Neuronal stem cell (in vitro differentiated cells): ENCODE measurements around the gene NSMCE1.
A peak's percentile ranks its signal among the peaks of the same experiment; 100 is the strongest.
"Not testable (repeated sequence)": the region's sequence is repeated elsewhere in the genome, so short reads cannot be mapped to it uniquely, and the experiment has no call there.

Source experiments
- DNase-seq: peaks from one replicate; pipeline ENCODE4 v3.0.0-alpha.2; 2013; ENCODE audit warnings: low spot score
- H2AFZ ChIP-seq: one replicate; pipeline ENCODE4 v1.6.1; 2013; ENCODE audit warnings: mild to moderate bottlenecking, low read length, inconsistent platforms
- H2AK5ac ChIP-seq: 2 replicates; pipeline ENCODE4 v1.6.1; 2013; ENCODE audit warnings: low read depth, mild to moderate bottlenecking, inconsistent platforms, low read length, moderate library complexity, mixed read lengths
- H2BK120ac ChIP-seq: 2 replicates; pipeline ENCODE4 v1.6.1; 2013; ENCODE audit warnings: low read depth, mild to moderate bottlenecking, inconsistent platforms, low read length, moderate library complexity, mixed read lengths
- H2BK12ac ChIP-seq: one replicate; pipeline ENCODE4 v1.6.1; 2013; ENCODE audit warnings: low read length, inconsistent platforms
- H2BK15ac ChIP-seq: 2 replicates; pipeline ENCODE4 v1.6.1; 2013; ENCODE audit warnings: mild to moderate bottlenecking, low read length, inconsistent platforms, mixed read lengths
- H2BK5ac ChIP-seq: one replicate; pipeline ENCODE4 v1.6.1; 2013; ENCODE audit warnings: inconsistent platforms, mild to moderate bottlenecking, low read length, moderate library complexity
- H3K14ac ChIP-seq: one replicate; pipeline ENCODE4 v1.6.1; 2013; ENCODE audit warnings: low read length, inconsistent platforms
- H3K18ac ChIP-seq: 2 replicates; pipeline ENCODE4 v1.6.1; 2013; ENCODE audit warnings: low read length, inconsistent platforms
- H3K23ac ChIP-seq: 2 replicates; pipeline ENCODE4 v1.6.1; 2013; ENCODE audit warnings: low read depth, mild to moderate bottlenecking, mixed read lengths, low read length, inconsistent platforms; ENCODE audit not compliant: poor library complexity
- H3K27ac ChIP-seq: replicated peaks from 3 replicates; pipeline ENCODE4 v1.5.1; 2013; ENCODE audit warnings: low read length, inconsistent platforms
- H3K27me3 ChIP-seq, 3 experiments: 2 replicates each; pipeline ENCODE4 v1.6.1; 2013; ENCODE audit warnings: low read length in 3 of 3, mild to moderate bottlenecking in 2 of 3, inconsistent platforms in 1 of 3, low read depth in 1 of 3, mixed read lengths in 1 of 3, moderate library complexity in 1 of 3; ENCODE audit not compliant: control insufficient read depth in 3 of 3, insufficient read depth in 3 of 3
- H3K36me3 ChIP-seq, 2 donors: replicated peaks in 1 of 2; 2 replicates each; pipeline ENCODE4 v1.6.1; 2013; ENCODE audit warnings: low read length in 2 of 2; ENCODE audit not compliant: control insufficient read depth in 2 of 2, insufficient read depth in 2 of 2
- H3K4ac ChIP-seq: 2 replicates; pipeline ENCODE4 v1.6.1; 2013; ENCODE audit warnings: inconsistent platforms, mild to moderate bottlenecking, low read length, moderate library complexity
- H3K4me1 ChIP-seq, 2 donors: 1 replicate in 1 of 2; 2 replicates in 1 of 2; pipeline ENCODE4 v1.6.1; 2013; ENCODE audit warnings: low read length in 2 of 2, low read depth in 1 of 2; ENCODE audit not compliant: control insufficient read depth in 2 of 2, insufficient read depth in 1 of 2
- H3K4me2 ChIP-seq: one replicate; pipeline ENCODE4 v1.6.1; 2013; ENCODE audit warnings: mild to moderate bottlenecking, low read length, inconsistent platforms; ENCODE audit not compliant: insufficient read depth, poor library complexity, severe bottlenecking
- H3K4me3 ChIP-seq, 2 donors: 2 replicates each; pipeline ENCODE4 v1.5.1; 2013; ENCODE audit warnings: low read length in 2 of 2, mild to moderate bottlenecking in 2 of 2, inconsistent platforms in 1 of 2, moderate library complexity in 1 of 2
- H3K79me1 ChIP-seq: one replicate; pipeline ENCODE4 v1.6.1; 2013; ENCODE audit warnings: low read depth, mild to moderate bottlenecking, inconsistent platforms, low read length, moderate library complexity
- H3K9ac ChIP-seq: one replicate; pipeline ENCODE4 v1.6.1; 2013; ENCODE audit warnings: mild to moderate bottlenecking, low read depth, low read length, inconsistent platforms; ENCODE audit not compliant: poor library complexity
- H3K9me3 ChIP-seq, 2 donors: replicated peaks in 1 of 2; 2 replicates each; pipeline versions ENCODE3 to v1.6.1; 2013; ENCODE audit warnings: low read length in 2 of 2, mild to moderate bottlenecking in 2 of 2, inconsistent platforms in 1 of 2, low read depth in 1 of 2, mixed read lengths in 1 of 2, moderate library complexity in 1 of 2; ENCODE audit not compliant: control insufficient read depth in 2 of 2, insufficient read depth in 1 of 2
- H4K8ac ChIP-seq: one replicate; pipeline ENCODE4 v1.6.1; 2013; ENCODE audit warnings: low read depth, mild to moderate bottlenecking, inconsistent platforms, low read length, moderate library complexity
- H4K91ac ChIP-seq: one replicate; pipeline ENCODE4 v1.6.1; 2013; ENCODE audit warnings: low read length, low read depth, mild to moderate bottlenecking, inconsistent platforms; ENCODE audit not compliant: poor library complexity
- WGBS, 2 donors: extraction: QIAGEN DNeasy Blood & Tissue Kit; methylation state at CpG; one replicate each; pipeline ENCODE4 v1.1.7; 2013; ENCODE audit warnings: missing lambda C conversion rate in 2 of 2, mixed read lengths in 1 of 2; ENCODE audit not compliant: insufficient read length in 2 of 2, insufficient replicate concordance in 1 of 2; ENCODE audit errors: extremely low coverage in 2 of 2; 5-methylcytosine and 5-hydroxymethylcytosine counted together

Gene NSMCE1

DNA sequence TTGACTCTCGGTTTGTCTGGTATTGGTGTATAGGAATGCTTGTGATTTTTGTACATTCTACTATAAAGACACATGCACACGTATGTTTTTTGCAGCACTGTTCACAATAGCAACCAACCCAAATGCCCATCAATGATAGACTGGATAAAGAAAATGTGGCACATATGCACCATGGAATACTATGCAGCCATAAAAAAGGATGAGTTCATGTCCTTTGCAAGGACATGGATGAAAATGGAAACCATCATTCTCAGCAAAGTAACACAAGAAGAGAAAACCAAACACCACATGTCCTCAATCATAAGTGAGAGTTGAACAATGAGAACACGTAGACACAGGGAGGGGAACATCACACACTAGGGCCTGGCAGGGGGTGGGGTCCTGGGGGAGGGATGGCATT is 67.7 kb downstream of the NSMCE1 start:
- H2AFZ ChIP-seq, H3K14ac ChIP-seq, H3K9ac ChIP-seq, H2BK120ac ChIP-seq, H3K4me3 ChIP-seq, H2BK15ac ChIP-seq, H3K9me3 ChIP-seq, H3K27ac ChIP-seq, H2BK12ac ChIP-seq, H3K4me1 ChIP-seq, H3K4me2 ChIP-seq, H2BK5ac ChIP-seq, H3K18ac ChIP-seq, H3K23ac ChIP-seq, H3K36me3 ChIP-seq, H3K79me1 ChIP-seq, H2AK5ac ChIP-seq, H3K4ac ChIP-seq, DNase-seq, H3K27me3 ChIP-seq, H4K91ac ChIP-seq, H4K8ac ChIP-seq: not testable (repeated sequence)
- WGBS, 2 donors, result no CpG with 5 or more reads among the region's 3 CpGs

DNA sequence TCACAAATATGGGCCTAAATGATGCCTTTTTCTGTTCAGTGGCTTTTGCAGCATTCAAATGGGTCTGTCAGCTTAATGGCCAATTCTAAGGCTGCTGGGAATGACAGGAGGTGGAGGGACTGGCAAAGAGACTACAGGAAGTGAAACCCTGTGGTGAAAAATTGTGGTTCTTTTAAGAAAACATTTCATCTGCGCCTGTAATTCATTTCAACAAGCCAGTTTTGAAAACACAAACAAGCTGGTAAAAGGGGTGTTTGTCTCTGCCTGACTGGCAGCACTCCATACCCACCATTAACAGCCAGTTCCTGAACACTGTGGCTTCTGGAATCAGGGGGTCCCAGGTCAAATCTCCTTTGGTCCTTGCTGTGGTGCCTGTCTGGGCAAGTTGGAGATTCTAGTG is 68.8 kb downstream of the NSMCE1 start:
- no peak overlapping the region for H2BK120ac ChIP-seq
- H2BK5ac ChIP-seq, result no peak overlapping the region
- no CpG with 5 or more reads among the region's 1 CpG for WGBS, 2 donors
- no peaks in the 10 kb centered on the region for H3K79me1 ChIP-seq
- H3K4me3 ChIP-seq, result no peak overlapping the region
- no peak overlapping the region for H3K14ac ChIP-seq
- H3K4ac ChIP-seq, result no peak overlapping the region
- H3K36me3 ChIP-seq, result no peaks in the 10 kb centered on the region
- peaks cover 0 to 2% of the 10 kb centered on the region in 2 donors for H3K9me3 ChIP-seq
- H4K8ac ChIP-seq, result no peak overlapping the region
- H2BK12ac ChIP-seq, result no peak overlapping the region
- H3K18ac ChIP-seq, result no peak overlapping the region
- H2BK15ac ChIP-seq, result no peak overlapping the region
- H4K91ac ChIP-seq, result no peak overlapping the region
- H3K4me2 ChIP-seq, result no peak overlapping the region
- H2AFZ ChIP-seq, result peak overlapping the region; percentile 70
- H2AK5ac ChIP-seq, result no peak overlapping the region
- H3K4me1 ChIP-seq, result peaks cover 5 to 7% of the 10 kb centered on the region in 2 donors
- DNase-seq, result no peak
- H3K23ac ChIP-seq, result no peak overlapping the region
- no peaks in the 10 kb centered on the region for H3K27me3 ChIP-seq
- H3K9ac ChIP-seq, result no peak overlapping the region
- no peak overlapping the region for H3K27ac ChIP-seq

DNA sequence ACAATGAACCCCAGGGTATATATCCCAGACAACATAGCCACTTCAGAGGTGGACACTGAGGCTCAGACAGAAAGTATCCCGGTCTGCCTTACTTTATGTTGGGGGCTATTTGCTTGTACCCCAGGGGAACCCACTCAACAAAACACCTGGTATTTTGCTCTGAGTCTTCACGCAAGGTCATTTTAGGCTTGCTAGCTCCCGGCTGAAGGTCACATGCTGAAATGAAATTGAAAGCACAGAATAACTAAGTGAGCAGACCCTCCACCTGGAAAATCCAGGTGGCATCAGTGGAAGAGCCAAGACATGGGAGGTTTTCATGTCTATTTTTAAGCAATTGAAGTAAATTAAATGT is 69.4 kb downstream of the NSMCE1 start:
- Histone ChIP-seq H3K18ac (no peak overlapping the region), H3K4me3 (no peak overlapping the region)
- no peak for DNase-seq

DNA sequence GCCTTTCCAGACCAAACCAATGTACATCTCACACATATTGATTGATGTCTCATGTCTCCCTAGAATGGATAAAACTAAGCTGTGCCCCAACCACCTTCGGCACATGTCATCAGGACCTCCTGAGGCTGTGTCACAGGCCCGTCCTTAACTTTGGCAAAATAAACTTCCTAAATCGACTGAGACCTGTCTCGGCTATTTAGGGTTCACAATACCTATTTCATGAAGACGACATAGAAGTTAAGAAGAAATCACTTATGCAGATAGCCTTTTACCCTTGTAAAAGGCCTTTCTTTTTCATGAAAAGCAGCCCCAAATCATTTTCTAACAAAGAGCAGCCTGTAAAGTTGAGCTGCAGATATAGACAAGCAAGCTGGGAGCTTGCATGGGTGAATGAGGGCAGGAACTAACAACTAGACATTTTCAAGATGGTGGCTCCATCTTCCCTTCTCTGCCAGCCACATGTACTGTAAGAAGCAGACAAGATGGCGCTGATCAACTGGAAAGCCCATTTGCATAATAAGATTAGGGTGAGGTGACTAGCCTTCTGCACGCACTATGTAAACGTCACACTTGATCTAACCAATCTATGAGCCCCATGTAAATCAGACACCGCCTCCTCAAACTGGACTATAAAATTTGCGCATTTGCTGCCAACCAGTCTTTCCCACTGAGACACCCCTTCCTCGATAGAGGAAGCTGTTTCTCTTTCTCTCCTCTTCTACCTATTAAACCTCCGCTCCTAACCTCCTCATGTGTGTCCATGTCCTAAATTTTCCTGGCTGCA is 69.9 kb downstream of the NSMCE1 start:
- H3K4me2 ChIP-seq, result no peak overlapping the region
- no peak for DNase-seq
- WGBS, 2 donors, result no CpG with 5 or more reads among the region's 12 CpGs

More for the DNA sequence above, 69.4 kb downstream of the NSMCE1 start:
- Histone ChIP-seq H2BK15ac (no peak overlapping the region), H2BK5ac (no peak overlapping the region), H3K27me3 (no peaks in the 10 kb centered on the region), H3K36me3 (no peaks in the 10 kb centered on the region), H2AK5ac (no peak overlapping the region), H3K4me2 (no peak overlapping the region), H3K14ac (no peak overlapping the region), H2BK12ac (no peak overlapping the region), H3K79me1 (no peaks in the 10 kb centered on the region), H4K8ac (no peak overlapping the region), H2AFZ (peak overlapping the region; percentile 71), H3K27ac (no peak overlapping the region), H4K91ac (no peak overlapping the region), H3K4me1 (peaks cover 4 to 6% of the 10 kb centered on the region in 2 donors), H3K9ac (no peak overlapping the region), H3K9me3 (peaks cover 0 to 2% of the 10 kb centered on the region in 2 donors), H3K4ac (no peak overlapping the region), H2BK120ac (no peak overlapping the region), H3K23ac (no peak overlapping the region)
- WGBS, 2 donors, result no CpG with 5 or more reads among the region's 3 CpGs

More for the DNA sequence above, 69.9 kb downstream of the NSMCE1 start:
- Histone ChIP-seq H3K23ac (no peak overlapping the region), H3K27me3 (no peaks in the 10 kb centered on the region), H3K9ac (no peak overlapping the region), H2AFZ (peak overlapping the region; percentile 71), H3K4me1 (peaks cover 3 to 4% of the 10 kb centered on the region in 2 donors), H4K8ac (no peak overlapping the region), H2BK15ac (no peak overlapping the region), H3K4me3 (no peak overlapping the region), H3K36me3 (no peaks in the 10 kb centered on the region), H3K18ac (no peak overlapping the region), H2AK5ac (no peak overlapping the region), H3K79me1 (no peaks in the 10 kb centered on the region), H3K9me3 (peaks cover 0 to 2% of the 10 kb centered on the region in 2 donors), H3K4ac (no peak overlapping the region), H3K14ac (no peak overlapping the region), H4K91ac (no peak overlapping the region), H2BK120ac (no peak overlapping the region), H2BK5ac (no peak overlapping the region), H3K27ac (no peak overlapping the region), H2BK12ac (no peak overlapping the region)
